ENCODE data around the gene CISD3.

DNA sequence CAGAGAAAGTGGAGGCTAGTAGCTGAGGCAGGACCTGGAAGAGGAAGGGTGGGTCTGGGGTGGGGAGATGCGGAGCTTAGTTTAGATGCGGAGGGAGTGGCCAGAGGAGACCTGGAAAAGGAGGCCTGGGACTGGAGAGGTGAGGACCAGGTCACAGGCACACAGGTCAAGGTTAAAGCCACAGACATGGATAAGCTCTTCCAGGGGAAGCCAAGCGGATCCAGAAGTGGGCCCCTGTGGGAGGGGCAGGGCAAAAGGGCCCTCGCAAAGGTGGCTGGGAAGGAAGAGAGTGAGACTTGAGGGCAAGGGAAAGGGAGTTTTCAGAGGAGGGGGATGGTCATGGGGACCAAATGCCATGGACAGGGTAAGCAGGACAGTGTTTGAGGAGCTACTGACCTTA, 39.0 kb upstream of the CISD3 start:
- TF ChIP-seq, protein P1, sequence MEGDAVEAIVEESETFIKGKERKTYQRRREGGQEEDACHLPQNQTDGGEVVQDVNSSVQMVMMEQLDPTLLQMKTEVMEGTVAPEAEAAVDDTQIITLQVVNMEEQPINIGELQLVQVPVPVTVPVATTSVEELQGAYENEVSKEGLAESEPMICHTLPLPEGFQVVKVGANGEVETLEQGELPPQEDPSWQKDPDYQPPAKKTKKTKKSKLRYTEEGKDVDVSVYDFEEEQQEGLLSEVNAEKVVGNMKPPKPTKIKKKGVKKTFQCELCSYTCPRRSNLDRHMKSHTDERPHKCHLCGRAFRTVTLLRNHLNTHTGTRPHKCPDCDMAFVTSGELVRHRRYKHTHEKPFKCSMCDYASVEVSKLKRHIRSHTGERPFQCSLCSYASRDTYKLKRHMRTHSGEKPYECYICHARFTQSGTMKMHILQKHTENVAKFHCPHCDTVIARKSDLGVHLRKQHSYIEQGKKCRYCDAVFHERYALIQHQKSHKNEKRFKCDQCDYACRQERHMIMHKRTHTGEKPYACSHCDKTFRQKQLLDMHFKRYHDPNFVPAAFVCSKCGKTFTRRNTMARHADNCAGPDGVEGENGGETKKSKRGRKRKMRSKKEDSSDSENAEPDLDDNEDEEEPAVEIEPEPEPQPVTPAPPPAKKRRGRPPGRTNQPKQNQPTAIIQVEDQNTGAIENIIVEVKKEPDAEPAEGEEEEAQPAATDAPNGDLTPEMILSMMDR (conservative IDR thresholded peaks at IDR 0.05; ENCODE audit: low read depth, low read length): no peak
- TF ChIP-seq EZH2 (IDR thresholded peaks at IDR 0.05; ENCODE audit: low read length, unreplicated experiment) (no peak), EZH2phosphoT487 (IDR thresholded peaks at IDR 0.05; ENCODE audit: borderline replicate concordance, low read length) (no peak)

Data from PC-3 (cell line).